NB4 (cell line): ENCODE measurements around the gene KCNN4.

Experiments
- MAX ChIP-seq: IDR thresholded peaks from 2 replicates; pipeline ENCODE4 v1.6.1; 2011; ENCODE audit warnings: low read depth, low read length
- MYC ChIP-seq: IDR thresholded peaks from 2 replicates; pipeline ENCODE4 v1.6.1; 2011; ENCODE audit warnings: low read depth, low read length
- POLR2A ChIP-seq: IDR thresholded peaks from 2 replicates; pipeline ENCODE4 v1.6.1; 2011; ENCODE audit warnings: mild to moderate bottlenecking; ENCODE audit not compliant: insufficient read length; ENCODE audit errors: extremely low read depth
- TF ChIP-seq, protein P1 (sequence below): IDR thresholded peaks from one replicate; pipeline ENCODE4 v1.5.1; 2012; ENCODE audit warnings: low read depth, low read length

DNA sequence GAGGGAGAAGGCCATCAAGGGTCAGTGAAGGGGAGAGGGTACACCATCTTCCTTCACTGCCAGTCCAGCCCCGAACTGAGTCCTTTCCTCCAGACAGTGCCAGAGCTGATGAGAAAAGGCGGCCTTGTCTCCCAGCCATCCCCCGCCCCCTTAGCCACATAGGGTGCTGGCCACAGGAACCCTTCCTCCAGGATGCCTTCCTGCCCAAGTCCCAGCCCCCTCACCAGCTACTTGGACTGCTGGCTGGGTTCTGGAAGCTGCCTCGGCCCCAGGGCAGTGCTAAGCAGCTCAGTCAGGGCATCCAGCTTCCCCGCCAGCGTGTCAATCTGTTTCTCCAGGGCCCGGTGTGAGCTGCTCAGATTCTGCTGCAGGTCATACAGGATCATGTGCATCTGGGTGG is 13.5 kb downstream of the KCNN4 start:
- TF ChIP-seq, protein P1, sequence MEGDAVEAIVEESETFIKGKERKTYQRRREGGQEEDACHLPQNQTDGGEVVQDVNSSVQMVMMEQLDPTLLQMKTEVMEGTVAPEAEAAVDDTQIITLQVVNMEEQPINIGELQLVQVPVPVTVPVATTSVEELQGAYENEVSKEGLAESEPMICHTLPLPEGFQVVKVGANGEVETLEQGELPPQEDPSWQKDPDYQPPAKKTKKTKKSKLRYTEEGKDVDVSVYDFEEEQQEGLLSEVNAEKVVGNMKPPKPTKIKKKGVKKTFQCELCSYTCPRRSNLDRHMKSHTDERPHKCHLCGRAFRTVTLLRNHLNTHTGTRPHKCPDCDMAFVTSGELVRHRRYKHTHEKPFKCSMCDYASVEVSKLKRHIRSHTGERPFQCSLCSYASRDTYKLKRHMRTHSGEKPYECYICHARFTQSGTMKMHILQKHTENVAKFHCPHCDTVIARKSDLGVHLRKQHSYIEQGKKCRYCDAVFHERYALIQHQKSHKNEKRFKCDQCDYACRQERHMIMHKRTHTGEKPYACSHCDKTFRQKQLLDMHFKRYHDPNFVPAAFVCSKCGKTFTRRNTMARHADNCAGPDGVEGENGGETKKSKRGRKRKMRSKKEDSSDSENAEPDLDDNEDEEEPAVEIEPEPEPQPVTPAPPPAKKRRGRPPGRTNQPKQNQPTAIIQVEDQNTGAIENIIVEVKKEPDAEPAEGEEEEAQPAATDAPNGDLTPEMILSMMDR: no peak
- TF ChIP-seq MAX: no peak
- no peak for TF ChIP-seq POLR2A
- no peak for TF ChIP-seq MYC
